DMS114 treated with DMSO at 0.1 percent for 48 hours (cell line): Measurements from ENCODE around the gene ROBO1.

Experiments used
- DNase-seq: peaks from one replicate; lab custom pipeline; 2025; ENCODE audit not compliant: unreplicated experiment; lab: John Stamatoyannopoulos, UW

Gene ROBO1

DNA sequence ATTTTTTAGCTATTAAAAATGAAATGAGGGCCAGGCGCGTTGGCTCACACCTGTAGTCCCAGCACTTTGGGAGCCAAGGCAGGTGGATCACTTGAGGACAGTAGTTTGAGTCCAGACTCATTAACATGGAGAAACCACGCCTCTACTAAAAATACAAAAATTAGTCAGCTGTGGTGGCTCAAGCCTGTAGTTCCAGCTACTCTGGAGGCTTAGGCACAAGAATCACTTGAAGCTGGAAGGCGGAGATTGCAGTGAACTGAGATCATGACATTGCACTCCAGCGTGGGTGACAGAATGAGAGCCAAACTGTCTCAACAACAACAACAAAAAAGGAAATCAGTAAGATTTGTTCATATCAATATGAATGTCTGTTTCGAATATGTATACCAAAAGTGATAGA, 517.1 kb downstream of the ROBO1 start:
- no peak for DNase-seq

DNA sequence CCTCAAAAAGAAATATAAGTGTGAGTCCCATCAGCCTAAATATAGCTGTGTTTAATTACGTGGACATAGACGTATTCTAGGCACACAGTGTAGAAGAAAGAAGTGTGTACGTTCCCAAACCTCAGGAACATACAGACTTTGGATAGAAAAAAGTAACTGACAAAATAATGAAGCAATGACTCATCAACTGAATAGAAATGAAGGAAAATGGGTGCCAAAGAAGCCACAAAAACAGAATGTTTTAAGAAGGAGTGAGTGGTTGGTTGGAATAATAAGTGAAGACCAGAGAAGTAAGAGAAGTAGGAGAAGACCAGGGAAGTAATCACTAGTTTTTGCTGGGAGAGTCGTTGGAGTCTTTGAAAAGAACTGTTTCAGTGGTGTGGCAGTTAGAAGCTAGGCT, 518.1 kb downstream of the ROBO1 start:
- DNase-seq = no peak

DNA sequence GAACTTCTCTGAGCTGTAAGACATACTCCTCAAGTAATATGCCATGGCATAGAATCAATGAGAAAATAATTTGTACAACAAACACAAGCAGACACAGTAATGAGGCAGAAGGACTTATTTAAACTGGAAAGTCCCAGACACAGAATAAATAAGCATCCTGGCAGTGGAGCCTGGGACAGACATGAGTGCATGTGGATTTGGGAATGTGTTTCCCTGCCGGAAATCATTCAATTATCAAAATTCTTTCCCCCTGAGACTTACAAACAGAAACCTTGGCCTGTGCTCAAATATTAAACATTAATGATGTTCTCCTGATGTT, 520.1 kb downstream of the ROBO1 start:
- no peak for DNase-seq

GRCh38 chr3:79246875-79247724, 520.7 kb downstream of the ROBO1 start:
- DNase-seq = no peak

- no peak for DNase-seq
These were observed 522.3 kb downstream of the ROBO1 start for GRCh38 chr3:79245284-79246138.

DNA sequence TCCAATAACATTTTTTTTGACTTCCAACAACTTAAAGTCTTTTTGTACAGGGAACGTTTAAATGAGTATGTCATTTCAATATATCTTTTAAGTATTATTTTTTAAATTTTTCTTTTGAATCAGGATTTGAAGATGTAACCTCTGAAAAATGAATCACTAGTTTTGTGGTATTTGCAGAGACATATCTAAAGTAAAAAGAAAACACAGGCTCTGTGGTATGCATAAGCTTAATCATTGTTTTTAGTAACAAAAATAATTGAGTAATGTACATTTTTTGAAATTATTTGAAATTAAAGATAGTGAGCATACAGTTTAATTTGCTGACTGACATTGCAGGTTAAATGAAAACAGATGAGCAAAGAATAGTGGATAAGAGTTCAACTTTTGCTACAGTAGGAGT, 531.3 kb downstream of the ROBO1 start:
- no peak for DNase-seq

- DNase-seq = no peak
These were observed 534.3 kb downstream of the ROBO1 start for GRCh38 chr3:79233431-79234060.

- DNase-seq = no peak
These were observed 537.5 kb downstream of the ROBO1 start for GRCh38 chr3:79230266-79230665.

- DNase-seq = no peak
These were observed 550.7 kb downstream of the ROBO1 start for GRCh38 chr3:79217096-79217495.

GRCh38 chr3:79215286-79215685, 552.5 kb downstream of the ROBO1 start:
- no peak for DNase-seq

DNA sequence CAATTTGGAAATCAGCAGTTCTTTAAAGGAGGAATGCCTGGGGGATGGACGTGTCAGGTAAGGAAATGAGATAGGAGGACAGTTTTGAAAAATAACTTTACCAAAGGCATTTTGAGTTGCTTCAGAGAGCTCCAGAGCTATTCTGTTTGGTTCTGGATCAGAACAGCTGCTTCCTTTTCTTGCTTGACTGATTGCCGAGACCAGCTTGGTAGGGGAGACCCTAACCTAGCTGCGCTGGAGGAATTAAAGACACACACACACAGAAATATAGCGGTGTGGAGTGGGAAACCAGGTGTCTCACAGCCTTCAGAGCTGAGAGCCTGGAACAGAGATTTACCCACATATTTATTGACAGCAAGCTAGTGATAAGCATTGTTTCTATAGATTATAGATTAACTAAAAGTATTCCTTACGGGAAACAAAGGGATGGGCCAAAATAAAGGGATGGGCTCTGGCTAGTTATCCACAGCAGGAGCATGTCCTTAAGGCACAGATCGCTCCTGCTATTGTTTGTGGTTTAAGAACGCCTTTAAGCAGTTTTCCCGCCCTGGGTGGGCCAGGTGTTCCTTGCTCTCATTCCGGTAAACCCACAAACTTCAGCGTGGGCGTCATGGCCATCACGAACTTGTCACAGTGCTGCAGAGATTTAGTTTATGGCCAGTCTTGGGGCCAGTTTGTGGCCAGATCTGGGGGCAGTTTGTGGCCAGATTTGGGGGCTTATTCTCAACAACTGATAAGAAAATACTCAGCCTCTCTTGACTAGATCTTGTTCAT, 556.0 kb downstream of the ROBO1 start:
- DNase-seq = no peak

DNA sequence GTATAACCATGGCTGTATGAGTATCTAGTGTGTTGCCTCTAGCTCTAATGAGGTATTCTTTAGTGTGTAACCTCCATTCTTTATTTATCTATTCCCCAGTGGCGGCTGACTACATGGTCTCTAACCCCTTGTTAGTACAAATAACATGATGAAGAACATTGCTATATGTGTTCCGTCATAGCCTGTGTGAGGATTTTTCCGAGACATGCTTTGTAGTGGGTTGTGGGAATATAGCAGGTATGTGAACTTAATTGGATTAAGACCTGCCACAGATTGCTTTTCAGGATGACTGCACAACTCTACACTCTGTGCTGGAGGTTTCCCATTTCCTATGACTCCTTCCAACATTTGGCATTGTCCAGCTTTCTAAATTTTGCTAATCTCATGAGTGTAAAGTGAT, 563.4 kb downstream of the ROBO1 start:
- DNase-seq = no peak

DNA sequence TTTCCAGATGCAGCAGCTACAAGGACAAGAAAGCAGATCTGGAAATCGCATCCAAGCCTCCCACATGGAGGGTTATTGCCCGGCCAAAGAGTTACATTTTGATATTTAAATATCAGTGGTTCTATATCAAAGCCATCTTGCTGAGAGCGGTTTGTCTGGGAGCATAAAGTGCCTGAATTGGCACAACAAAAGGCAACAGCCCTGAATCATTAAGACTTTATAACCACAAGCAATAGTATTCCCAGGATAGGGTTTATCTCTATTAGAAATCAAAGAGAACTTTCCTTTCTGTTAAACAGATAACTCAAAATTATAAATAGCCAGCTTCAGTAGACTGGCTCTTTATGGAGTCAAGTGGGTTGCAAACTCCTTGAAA, 564.7 kb downstream of the ROBO1 start:
- no peak for DNase-seq

DNA sequence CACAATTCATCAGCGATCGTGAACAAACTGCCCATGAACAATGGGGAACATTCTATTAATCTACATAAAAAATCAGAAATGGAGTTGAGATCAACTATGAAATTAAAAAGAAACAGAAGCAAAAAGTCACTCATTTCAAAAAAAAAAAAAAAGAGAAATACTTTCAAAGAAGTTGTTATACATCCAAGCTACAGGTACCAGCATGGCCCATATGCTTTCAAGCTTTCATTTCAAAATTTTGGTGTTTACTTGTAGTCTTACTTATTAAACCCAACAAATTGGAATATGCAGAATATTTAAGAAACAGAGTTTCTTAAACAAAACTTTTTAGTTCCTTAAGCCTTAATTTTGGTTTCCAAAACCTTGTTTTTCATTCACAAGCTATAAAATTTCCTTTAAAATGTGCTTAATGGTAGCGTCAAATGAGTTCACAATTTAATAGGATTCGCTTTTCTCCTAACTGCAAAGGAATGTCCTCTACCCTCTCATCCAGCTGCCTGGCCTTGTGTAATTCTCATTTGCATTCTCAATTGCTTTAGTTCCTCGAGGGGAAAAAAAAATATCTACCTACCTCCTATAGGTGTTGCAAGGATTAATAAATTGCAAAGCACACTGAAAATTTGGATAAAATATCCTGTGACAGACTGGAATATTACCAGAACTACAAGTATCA, 565.2 kb downstream of the ROBO1 start:
- no peak for DNase-seq

- no peak for DNase-seq
These were observed 567.3 kb downstream of the ROBO1 start for GRCh38 chr3:79200456-79200855.

GRCh38 chr3:79199966-79200365, 567.8 kb downstream of the ROBO1 start:
- DNase-seq = no peak

- DNase-seq = no peak
These were observed 580.4 kb downstream of the ROBO1 start for GRCh38 chr3:79187426-79187825.

GRCh38 chr3:79184251-79184650, 583.5 kb downstream of the ROBO1 start:
- no peak for DNase-seq

DNA sequence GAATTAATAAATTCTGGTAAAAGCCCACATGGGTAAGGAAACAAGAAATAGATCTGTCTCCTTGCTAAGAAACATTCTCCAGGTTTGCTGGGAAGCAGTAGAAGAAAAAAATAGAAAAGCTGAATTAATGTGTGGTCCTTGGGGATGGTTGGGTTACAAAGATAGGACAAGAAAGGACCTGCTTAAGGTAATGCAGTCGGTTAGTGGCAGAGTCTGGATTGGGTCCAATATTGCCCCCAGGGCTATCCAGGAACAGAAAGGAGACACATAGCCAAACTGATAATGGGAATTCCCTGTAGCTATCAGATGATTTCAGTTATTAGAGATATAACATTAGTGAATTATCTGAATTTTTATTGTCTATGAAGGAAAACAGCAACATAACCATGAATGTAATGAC, 584.3 kb downstream of the ROBO1 start:
- no peak for DNase-seq

GRCh38 chr3:79178471-79179180, 589.2 kb downstream of the ROBO1 start:
- DNase-seq = no peak
